Muscle of back (tissue), 11 donors: Measurements from ENCODE around the gene SLC26A8. TPM values are rescaled to one million over a fixed set of nuclear protein-coding genes. Genes with fewer than 3 reads are reported as not detected.
A peak's percentile ranks its signal among the peaks of the same experiment; 100 is the strongest.
"Not testable (repeated sequence)": the region's sequence is repeated elsewhere in the genome, so short reads cannot be mapped to it uniquely, and the experiment has no call there.

Experiments used
- DNase-seq, 3 donors: peaks; one replicate each; pipeline versions ENCODE4 v3.0.0 to v3.0.0-alpha.2; 2013
- polyA plus RNA-seq, 10 donors: library from polyadenylated mRNA; unstranded; fragments of 120-200 nt; gene quantifications; one replicate each; pipeline ENCODE4 v1.2.1, GENCODE V29; 2013; ENCODE audit not compliant: insufficient read length in 10 of 10

Gene SLC26A8
- polyA plus RNA-seq, 10 donors: 0.04 to 0.25 (median 0.12) TPM; not detected in 3

DNA sequence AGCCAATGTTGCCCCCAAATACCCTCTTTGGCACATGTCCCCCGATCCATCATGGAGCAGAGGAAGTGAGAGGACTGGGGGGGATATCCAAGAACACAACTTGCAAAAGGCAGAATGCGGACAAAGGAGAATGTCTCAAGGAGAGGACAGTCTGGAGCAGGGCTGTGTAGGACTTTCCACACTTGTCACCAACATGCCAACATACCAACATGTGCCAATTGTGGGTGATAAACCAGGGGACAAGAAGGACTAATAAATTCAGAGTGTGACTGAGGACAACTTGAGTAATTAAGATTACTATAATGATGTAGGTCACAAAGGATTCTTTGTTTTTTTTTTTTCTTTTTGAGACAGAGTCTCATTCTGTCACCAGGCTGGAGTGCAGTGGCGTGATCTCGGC is 8.8 kb downstream of the SLC26A8 start:
- DNase-seq: no peak

DNA sequence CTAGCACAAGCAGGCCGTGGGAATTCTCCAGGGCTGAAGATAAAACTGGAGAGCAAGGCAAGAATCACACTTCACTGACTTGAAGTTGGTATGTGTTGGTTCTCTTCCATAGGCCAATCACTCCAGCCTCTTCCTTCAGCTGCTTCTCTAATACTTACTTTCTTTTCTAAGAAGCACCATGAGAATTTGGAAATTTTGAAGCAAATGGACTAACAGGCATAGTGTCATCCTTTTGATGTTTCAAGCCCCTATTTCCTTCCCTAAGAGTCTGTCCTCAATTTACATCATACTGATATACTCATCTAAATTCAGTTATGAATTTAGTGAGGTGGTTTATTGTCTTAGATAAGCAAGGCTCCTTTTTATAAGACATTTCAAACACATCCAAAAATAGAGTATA is 24.0 kb downstream of the SLC26A8 start:
- no peak for DNase-seq

DNA sequence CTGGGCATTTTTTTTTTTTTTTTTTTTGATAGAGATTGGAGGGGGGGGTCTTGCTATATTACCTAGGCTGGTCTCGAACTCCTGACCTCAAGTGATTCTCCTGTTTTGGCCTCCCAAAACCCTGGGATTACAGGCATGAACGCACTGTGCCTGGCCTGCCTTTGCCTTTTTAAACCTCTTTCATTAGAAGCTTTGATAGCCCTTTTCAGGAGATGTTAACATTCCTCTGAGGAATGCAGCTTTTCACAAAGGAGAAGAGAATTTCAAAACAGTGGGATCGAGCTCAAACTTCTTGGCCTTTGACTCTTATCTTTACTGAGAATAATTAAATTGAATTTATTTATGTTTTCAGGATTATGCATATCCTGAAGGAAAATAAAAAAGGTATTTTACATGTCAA is 31.3 kb downstream of the SLC26A8 start:
- no peak for DNase-seq

GRCh38 chr6:35988047-35988446 is 36.4 kb downstream of the SLC26A8 start:
- not testable (repeated sequence) for DNase-seq

DNA sequence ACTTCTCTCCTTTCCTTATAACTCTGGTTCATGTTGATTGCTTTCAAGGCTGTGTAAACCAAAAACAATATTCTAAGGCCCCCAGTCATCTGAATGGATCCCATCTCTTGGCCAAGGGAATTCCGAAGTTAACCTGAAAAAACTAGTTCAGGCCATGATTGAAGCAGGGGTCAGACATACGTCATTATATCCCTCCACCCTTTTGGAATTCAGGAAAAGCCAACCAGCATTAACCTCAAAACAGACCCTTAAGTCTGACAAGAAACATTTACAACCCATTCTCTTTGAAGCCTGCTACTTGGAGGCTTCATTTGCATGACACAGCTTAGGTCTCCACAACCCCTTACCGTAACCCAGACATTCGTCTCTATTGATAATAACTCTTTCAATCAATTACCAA is 39.7 kb downstream of the SLC26A8 start:
- no peak for DNase-seq

- no peak for DNase-seq
These were observed 43.3 kb downstream of the SLC26A8 start for GRCh38 chr6:35980991-35981645.

DNA sequence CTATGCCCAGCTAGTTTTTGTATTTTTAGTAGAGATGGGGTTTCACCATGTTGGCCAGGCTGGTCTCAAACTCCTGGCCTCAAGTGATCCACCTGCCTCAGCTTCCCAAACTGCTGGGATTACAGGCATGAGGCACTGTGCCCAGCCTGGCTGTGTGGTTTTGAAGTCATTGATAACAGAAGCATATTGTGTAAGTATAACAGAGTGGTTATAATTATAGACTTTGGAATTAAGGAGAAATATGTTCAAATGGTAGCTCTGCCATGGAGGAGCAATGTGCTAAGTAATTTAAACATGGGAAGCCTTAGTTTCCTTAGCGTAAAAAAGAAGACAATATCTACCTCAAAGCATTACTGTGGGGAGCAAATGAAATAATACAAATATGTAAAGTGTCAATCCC is 44.3 kb downstream of the SLC26A8 start:
- DNase-seq: not testable (repeated sequence)

DNA sequence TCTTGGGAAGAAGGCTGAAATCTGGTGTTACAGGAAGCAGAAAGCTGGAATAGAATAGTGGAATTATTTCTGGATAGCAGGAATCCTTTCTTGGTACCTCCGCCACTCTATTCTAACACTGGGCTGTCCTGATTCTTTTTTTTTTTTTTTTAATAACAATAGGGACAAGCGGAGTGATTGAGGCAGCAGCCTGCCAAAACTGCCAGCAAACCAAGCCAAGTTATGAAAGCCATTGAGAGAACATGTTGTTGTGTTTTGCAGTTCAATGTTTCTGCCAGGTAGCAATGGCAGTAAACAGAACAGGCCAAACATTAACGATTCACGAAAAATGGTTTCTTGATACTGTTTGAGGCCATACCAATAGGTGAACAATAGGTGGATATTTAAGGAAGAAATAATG is 47.1 kb downstream of the SLC26A8 start:
- DNase-seq: no peak

DNA sequence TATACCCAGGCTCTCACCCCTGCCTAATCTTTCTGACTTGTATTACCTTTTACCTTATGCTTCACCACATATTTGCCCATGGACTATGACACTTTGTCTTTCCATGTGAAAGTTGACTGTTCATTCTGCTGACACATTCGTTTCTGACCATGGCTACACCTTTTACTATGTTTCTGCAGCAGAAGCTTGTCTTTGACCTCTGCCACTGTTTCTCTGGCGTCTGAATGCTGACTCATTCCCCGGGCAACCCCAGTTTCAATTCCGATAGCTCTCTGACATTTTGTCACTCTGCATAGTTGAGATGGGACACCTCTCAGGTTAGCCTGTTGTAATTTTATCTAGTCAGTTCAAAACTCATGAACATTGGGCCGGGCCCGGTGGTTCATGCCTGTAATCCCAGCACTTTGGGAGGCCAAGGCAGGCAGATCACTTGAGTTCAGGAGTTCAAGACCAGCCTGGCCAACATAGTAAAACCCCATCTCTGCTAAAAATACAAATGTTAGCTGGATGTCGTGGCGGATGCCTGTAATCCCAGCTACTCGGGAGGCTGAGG is 50.7 kb downstream of the SLC26A8 start:
- DNase-seq: no peak

DNA sequence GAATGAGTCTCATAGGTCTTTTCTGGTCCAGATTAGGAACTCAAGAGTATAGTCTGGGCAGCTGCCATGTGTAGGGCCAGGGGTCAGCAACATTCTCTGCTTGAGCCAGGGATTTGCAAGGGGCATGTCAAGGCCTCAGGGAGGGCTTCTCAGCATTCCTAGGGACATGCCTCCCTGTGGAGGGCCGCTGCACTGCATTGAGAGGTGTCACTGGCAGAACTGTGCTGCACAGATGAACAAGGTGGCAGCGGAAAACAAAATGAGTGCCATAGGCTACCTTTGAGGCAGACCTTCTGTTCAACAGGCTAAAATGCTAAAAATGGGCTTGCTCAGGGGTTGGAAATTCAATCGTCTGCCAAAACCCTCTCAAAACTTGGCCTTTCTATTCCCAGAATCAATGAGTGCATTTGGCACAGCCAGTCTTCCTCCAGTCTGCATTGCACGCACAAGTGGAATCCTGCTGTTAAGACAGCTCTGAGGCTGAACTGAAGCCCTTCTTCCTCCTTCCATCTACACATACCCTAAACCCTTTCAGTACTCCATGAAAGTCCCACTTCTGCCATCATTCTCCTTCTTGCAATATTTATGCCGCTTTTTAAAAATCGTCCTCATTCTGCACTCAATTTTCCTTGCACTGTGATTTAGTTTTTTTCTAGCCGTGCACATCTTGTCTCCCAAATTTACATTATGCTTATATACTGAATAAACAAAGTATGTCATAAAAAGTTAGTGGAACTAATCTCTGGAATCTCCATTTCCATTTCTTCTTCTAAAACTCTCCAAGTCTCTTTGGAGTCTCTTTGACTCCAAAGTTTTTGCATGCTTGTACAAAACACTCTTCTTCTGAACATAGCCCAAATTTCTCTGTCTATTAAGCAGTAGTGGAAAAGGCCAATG is 51.7 kb downstream of the SLC26A8 start:
- peak in 2 of 3 donors; percentile 58 to 69 for DNase-seq

DNA sequence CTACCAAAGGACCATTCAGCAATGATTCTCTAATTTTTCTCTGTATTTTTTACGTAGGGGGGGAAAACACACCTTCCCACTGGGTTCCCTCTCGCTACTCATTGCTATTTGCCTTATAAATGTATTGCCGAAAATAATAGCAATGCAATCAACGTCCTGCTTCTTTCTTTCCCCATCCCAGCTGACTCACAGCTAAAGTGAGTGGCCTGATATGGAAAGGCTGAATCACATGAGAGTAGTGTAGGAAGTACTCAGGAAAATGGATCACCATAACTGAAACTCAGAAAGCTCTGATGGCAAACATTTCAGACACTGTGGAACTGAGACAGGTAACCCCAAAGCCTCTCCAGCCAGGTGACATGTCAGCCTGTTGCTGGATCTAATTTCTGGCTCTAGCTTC is 54.3 kb downstream of the SLC26A8 start:
- DNase-seq: no peak

- DNase-seq: no peak
These were observed 54.8 kb downstream of the SLC26A8 start for GRCh38 chr6:35969646-35970045.

- DNase-seq: no peak
These were observed 55.6 kb downstream of the SLC26A8 start for GRCh38 chr6:35968821-35969220.

GRCh38 chr6:35967076-35967774 is 57.2 kb downstream of the SLC26A8 start:
- no peak for DNase-seq

DNA sequence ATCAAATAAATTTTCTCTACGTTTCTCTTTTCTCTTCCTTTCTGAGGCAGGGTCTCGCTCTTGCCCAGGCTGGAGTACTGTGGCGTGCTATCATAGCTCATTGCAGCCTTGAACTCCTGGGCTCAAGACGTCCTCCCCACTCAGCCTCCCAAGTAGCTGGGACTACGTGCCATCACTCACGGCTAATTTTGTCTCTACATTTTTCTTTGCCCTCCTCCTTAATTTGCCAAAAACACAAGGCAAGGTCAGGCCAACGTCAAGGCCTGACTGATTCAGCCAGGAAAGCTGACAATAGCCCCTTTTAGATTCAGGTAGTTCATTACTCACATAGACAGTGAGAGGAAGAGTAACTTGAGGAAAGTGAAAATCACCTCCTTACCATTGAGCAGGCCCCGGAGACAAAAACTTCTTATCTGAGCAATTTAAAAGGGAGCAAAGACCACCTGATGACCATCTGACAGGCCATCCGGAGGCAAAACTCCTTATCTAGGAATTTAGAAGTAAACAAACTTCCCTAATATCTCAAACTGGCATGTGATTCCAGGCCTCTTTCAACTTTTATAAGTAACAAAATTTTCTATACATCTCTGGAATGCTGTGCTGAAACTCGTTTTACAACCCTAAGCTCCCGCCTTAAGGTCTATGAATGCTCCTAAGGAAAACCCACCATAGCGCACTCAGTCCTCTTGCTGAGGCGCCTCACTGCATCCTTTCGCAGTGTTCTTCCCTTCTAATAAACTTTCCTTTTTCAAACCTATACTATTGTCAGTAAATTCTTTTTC is 61.5 kb downstream of the SLC26A8 start:
- DNase-seq: no peak

- no peak for DNase-seq
These were observed 64.3 kb downstream of the SLC26A8 start for GRCh38 chr6:35960187-35960586.

- no peak for DNase-seq
These were observed 68.5 kb downstream of the SLC26A8 start for GRCh38 chr6:35955970-35956369.

DNA sequence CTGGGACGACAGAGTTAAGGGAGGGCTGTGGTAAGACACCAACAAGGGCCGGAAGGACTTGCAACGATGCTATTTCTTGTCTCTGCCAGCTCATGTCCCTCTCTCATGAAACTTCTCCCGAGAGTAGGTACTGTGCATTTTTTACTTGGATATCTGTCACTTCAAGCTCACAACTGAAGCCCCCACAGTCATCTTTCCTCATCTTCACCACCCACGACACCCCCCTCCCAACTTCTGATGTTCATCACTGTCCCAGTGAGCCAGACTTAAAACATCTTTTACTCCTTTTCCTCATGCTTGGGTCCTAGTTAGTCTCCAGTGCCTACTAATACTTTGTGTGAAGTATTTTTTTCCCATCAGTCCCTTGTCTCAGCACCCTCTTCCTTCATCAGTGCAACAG is 68.9 kb downstream of the SLC26A8 start:
- DNase-seq: no peak

DNA sequence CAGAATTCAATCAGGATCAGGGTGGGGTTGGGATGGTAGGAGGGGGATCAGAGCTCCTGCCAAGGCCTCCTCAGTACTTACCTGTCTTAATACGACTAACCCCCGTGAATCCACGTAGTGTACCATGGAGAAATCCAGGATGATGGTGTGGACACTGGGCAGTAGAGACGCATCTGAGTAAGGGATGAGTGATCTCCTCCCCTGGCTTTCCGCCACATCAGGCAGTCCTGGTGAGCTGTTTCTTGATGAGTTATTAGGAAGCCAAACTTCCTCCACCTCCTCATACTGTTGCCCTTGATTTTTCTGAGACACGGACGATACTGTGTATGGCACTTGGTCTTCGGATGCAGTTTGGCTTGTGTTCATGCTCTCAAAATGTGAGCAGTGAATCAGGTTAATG is 69.4 kb downstream of the SLC26A8 start:
- no peak for DNase-seq

DNA sequence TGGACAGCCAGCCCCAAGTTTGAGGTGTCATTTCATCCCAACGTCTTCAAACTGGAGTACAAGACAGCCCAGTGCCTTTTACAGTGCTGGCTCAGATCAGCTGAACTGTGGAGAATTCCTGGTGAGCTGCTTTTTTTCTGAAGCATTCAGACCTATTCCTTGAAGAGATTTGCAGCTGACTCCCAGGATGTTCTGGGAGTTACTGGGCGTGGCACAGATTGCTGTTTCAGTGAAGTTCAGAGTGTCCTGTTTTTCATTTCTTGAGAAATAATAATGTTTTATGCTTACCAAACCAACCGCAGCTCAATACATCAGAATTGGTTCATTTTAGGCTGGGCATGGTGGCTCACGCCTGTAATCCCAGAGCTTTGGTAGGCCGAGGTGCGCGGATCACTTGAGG is 70.1 kb downstream of the SLC26A8 start:
- DNase-seq: no peak

DNA sequence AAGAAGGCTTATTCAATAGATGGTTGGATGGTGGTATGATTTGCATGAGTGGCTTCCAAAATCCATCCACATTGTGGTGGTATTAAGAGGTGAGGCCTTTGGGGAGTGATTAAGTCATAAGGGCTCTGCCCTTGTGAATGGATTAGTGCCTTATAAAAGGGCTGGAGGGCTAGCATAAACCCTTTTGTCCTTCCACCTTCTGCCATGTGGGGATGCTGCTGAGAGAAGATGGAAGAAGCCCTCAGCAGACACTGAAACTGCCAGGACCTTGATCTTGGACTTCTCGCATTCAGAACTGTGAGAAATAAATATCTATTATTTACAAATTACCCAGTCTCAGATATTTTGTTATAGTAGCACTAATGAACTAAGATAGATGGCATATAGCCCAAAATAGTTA is 75.7 kb downstream of the SLC26A8 start:
- no peak for DNase-seq

- DNase-seq: no peak
These were observed 78.8 kb downstream of the SLC26A8 start for GRCh38 chr6:35945650-35946025.
